22Rv1 (cell line): ENCODE measurements around the gene GAS2L3.

Experiments used
- H3K27ac ChIP-seq: fragments of 450-650 bp; 2 replicates; pipeline ENCODE4 v1.5.1; 2017
- ZFX ChIP-seq: fragments of 450-650 bp; IDR thresholded peaks from 2 replicates; pipeline ENCODE4 v1.6.1; 2017; ENCODE audit warnings: antibody characterized with exemption, borderline replicate concordance
- TF ChIP-seq, protein P1 (sequence below): fragments of 450-650 bp; IDR thresholded peaks from 2 replicates; pipeline ENCODE4 v1.5.1; 2017; ENCODE audit warnings: mild to moderate bottlenecking

The GAS2L3 gene

DNA sequence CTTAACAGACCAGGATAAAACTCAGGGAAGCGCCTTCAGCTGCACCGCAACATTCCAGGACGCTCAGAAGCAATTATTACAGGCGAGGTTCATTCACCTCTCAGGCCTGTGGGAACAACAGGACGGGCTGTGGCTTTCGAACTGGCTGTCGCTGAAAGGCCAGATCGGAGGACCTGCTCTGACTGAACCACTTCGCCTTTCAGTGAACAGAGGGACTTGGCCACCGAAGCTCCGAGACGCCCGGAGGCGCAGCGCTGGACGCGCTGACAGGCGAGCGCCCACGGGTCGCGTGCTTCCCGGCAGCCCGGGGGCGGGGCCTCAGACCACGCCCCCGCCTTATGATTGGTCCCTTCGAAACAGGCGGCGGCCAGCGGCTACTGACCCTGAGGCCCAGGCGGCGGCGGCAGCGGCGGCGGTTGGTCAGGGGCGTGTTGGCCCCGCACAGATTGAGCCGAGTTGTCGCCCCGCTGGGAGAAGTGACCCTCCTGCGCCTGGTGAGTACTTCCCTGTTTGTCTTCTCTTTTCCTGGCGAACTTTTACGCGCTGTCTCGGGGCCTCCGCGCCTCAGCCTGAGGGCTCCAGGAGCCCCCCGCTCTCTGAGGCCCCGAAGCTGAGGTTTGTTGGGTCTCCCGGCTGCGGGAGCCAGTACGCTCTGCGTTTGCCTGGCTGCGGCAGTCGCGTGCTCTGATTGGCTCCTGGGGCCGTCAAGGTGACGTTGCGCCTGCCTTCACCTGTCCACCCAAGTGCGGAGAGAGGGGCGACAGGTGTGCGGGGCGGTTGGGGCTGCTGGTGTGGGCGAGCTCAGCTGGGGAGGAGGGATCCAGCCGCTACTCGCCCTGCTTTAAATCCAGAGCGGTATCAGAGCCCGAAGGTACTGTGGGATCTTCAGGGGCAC is at the start of gene GAS2L3:
Gene GAS2L3 (plus strand): TSS at position 393 of the 895 bp plus-strand sequence. CDS start 21,221 bp downstream, outside the sequence.
- TF ChIP-seq, protein P1, sequence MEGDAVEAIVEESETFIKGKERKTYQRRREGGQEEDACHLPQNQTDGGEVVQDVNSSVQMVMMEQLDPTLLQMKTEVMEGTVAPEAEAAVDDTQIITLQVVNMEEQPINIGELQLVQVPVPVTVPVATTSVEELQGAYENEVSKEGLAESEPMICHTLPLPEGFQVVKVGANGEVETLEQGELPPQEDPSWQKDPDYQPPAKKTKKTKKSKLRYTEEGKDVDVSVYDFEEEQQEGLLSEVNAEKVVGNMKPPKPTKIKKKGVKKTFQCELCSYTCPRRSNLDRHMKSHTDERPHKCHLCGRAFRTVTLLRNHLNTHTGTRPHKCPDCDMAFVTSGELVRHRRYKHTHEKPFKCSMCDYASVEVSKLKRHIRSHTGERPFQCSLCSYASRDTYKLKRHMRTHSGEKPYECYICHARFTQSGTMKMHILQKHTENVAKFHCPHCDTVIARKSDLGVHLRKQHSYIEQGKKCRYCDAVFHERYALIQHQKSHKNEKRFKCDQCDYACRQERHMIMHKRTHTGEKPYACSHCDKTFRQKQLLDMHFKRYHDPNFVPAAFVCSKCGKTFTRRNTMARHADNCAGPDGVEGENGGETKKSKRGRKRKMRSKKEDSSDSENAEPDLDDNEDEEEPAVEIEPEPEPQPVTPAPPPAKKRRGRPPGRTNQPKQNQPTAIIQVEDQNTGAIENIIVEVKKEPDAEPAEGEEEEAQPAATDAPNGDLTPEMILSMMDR, result no peak
- TF ChIP-seq ZFX, result no peak
- peak within 1 kb of the TSS; percentile 70 for H3K27ac ChIP-seq

DNA sequence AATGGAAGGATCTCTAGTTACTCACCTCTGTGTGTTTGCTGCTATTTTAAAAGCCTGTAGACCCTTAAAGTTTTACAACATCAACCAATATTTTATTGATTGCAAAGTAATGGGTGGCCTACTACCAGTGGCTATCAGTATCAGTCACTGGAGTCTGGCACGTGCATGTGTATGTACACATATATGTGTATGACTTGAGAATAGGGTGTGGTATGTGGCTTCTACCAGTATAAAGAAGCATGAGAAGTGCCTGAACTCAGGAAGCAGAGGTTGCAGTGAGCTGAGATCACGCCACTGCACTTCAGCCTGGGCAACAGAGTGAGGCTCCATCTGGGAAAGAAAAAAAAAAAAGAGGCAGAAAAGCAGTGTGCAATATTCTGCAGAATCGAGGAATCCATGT is 45.5 kb upstream of the GAS2L3 start:
- H3K27ac ChIP-seq, result no peak overlapping the region
- TF ChIP-seq, protein P1, result no peak
- TF ChIP-seq ZFX, result no peak

DNA sequence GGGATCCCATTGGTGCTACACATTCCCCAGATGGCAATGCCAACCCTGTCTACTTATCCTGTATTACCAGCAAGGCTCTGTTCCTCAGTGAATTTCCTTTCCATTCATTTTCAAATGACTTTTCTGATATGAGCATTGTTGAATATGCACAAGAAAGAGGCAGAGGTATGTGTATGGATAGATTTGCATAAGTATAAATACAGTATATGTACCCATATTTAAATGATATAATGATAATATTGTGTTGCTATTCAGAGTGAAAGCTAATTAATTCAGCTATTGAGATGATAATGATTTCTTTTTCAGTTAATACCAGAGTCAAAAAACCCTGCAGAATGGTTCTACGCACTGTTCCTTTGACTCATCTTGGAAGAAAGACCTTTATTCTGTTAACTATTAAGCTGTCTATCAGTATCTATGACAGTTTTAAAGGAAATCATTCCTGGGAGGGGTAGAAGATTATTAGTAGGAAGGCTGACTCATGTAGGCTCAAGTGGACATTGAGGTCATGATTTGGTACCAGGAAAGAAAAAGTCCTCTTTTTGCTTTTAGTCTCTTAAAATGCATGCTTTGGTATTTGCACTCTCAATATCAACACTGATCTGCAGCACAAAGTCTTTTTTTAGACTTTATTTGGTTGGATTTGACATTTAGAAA is 44.9 kb upstream of the GAS2L3 start:
- H3K27ac ChIP-seq, result no peak overlapping the region
- no peak for TF ChIP-seq ZFX
- TF ChIP-seq, protein P1, result no peak

DNA sequence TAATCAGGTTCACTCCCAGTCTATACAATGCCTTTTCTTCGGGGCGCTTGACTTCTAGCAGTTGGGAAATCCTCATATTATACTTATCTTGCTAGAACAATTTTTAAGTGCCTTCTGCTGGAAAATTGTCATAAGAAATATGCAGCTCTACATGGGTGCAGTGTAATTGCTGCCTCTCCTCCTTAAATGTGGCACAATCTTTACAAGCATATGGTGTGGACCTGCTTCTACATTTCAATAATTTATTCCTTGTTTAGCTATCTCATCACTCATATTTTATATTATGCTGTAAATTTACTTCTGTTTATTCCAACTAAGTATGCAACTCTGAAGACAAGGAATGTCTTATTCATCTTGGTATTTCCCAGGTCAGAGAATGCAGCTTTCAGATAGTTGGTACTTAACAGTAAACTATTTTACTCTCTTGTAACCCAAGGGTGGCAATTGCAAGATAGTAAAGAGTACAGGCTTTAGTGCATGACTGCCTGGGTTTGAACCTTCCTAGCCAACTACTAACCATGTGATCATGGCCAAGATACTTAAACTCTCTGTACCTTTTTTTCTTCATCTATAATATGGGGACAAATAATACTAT is 43.6 kb upstream of the GAS2L3 start:
- H3K27ac ChIP-seq, result no peak overlapping the region
- TF ChIP-seq, protein P1, result no peak
- TF ChIP-seq ZFX, result no peak

DNA sequence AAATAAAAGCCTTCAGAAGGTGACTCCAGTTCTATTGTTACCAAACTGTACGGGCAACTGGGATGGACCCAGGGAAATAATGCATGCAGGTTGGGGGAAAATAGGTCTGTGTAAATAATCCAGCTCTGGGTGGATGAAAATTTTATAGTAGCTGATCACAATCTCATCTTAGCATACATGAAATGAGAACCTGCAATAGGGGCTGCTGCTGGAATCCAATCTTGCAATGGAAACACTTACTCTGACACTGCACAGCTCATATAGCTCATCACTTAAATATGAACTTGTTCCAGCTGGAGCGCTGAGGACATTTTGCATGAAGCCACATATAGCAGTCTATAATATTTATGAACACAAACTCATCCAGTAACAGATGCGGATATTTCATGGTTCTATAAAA is 40.1 kb upstream of the GAS2L3 start:
- TF ChIP-seq ZFX, result no peak
- TF ChIP-seq, protein P1, result no peak

DNA sequence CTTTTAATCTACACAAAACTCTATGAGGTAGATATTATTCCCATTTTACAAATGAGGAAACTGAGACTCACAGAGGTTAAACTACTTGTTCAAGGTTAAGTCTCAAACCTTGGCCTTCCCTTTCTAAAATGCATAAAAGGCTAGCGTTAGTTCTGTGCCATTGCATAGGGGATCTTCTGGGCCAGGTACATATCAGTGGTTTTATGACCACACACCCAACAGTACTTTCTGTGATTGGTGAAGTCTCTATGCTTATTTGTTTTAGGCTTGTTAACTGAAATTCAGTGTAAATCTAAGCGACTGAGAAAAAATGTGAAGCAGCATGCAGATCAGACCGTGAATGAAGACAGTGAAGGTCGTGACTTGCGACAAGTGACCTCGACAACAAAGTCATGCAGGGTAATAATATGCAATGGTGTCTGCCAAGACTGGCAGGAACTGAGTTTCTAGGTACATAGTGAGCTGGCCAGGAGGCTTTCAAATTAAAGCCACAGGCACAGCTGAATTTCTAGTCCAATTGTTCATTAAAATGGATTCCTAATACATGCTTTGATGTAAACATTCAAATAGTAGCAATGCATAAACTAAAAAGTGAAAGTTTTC is 38.8 kb upstream of the GAS2L3 start:
- H3K27ac ChIP-seq, result no peak overlapping the region
- TF ChIP-seq ZFX, result no peak
- TF ChIP-seq, protein P1, result no peak

More for the DNA sequence above, 40.1 kb upstream of the GAS2L3 start:
- no peak overlapping the region for H3K27ac ChIP-seq
